Activated T-cell treated with anti-CD3 and anti-CD28 coated beads, Interleukin-2, amount 50 U/mL, for 48 hours (primary cell): ENCODE results near the gene SLC5A3.

ENCODE experiments used
- DNase-seq, 2 experiments: peaks; one replicate each; pipeline ENCODE4 v3.0.0-alpha.2; 2020

The SLC5A3 gene

DNA sequence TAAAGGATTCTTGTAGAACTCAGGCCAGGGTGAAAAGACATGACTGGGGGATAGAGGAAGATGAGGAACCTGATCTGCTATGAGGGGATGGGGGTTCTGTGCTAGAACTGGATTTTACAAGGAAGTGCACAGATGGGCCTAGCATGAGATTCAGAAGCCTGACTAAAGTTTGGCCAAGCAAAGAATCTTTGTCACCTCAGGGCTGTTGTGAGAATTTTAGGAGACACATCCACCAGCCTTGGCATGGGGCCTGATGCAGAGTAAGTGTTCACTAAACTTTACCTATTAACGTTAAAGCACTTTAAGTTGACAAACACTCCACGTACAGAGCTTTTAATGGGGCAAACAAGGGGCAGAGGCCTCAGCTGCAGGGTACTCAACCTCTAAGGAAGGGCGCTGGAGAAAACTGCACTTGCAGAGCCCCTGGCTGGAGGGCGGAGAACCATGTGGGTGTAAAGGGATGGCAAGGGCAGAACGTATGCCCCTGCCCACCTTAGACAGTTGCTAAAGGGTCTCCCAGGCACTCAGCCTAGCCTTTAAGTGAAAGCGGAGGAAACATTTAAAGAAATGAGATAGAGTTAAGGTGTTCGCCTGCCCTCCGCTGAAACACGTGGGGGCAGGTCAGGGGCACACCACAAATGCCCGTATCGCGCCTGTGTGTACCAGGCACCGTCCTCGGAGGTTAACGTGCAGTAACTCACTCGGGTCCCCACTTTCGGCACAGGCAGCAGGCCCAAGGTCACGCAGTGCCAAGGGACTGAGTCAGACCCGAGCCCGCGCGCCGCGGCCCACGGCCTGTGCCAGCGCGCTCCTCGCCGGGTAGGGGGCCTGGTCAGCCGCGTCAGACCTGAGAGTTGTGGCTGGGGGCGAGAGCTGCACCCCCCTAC is 990 bp upstream of the SLC5A3 start:
- no peak for DNase-seq

DNA sequence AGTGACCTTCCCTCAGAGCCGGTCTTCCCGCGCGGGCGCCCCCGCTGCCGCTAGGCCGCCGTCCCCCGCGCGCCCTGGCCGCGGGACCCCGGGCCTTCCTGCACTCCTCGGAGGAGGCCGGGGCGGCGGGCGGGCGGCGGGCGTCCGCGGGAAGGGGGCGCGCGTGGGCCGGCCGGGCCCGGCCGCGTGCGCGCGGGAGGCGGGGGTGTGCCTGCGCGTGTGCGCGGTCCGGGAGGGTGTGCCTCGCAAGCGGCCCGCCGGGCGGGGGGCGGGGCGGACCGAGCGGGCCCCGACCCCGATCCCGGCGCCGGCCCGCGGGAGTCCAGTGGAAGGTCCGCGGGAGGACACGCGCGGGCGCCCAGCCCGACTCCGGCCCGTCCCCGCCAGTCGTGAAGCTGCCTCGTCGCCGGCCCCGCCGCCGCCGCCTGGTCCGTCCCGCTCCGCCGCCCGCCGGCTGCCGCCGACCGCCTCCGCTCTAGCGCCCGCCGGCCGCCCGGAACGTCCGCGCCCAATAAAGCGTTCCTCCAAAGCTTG is 438 bp downstream of the SLC5A3 start:
- peak in 1 of 2 experiments; percentile 39 for DNase-seq

GRCh38 chr21:34074283-34075090 is 1.1 kb downstream of the SLC5A3 start:
- DNase-seq = peak; percentile 39 to 41

DNA sequence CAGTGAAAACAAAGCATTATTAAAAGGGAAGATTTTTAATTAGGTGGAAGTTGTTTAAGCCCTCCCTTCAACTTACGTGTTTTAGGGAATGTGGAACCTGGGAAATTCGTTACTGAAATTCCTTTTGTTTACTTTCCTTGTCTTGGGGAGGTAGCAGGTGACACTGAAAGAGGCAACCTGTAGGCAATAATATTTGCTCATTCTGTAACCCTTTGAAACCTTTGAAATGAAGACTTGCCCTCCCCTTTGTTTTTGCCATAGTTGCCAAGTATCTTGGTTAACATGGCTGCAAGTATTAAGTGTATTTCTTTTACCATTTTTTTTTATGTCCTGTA is 1.7 kb downstream of the SLC5A3 start:
- no peak for DNase-seq

DNA sequence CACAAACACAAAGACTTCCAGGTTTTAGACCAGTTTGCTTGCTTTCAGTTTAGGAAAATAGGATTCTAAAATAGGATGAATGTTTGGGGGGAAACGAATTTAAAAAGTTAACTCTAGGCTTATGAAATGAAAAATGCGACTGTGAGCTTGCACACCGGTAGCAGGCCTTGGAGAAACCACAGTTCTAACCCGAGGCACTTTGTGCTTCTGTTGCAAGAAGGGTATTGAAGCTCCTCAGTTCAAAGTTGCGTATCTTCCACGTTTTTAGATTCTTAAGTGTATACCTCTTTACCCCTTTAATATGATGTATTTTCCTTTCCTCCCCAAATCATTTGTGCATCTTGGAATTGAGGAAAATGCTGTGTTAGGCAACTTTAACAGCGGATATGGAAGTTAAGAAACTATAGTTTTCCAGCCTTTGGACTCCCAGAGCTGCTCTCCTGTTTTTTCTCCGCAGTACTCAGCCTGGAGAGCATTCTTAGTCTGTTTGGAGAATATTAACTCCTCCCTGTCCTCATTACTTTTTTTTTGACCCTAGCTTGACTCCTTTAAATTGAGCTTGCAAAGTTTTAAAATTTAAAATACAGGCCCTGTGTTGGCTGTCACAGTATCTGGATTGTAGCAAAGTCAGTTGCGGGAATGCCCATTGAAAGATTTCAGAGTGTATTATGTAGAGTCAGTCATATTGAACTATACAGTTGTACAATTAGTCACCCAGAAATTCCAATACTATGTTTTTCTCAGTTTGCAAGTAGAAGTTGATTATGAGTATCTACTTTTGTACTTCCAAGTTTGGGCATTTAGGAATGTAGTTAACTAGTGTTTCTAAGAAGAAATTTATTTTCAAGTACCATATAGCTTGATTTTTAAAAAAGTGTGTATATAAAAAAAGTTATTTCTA is 2.6 kb downstream of the SLC5A3 start:
- DNase-seq = no peak

- no peak for DNase-seq
These were observed 3.5 kb downstream of the SLC5A3 start for GRCh38 chr21:34076835-34077234.

GRCh38 chr21:34077888-34078287 is 4.5 kb downstream of the SLC5A3 start:
- DNase-seq = no peak

GRCh38 chr21:34078915-34079314 is 5.5 kb downstream of the SLC5A3 start:
- DNase-seq = no peak

GRCh38 chr21:34080710-34081109 is 7.3 kb downstream of the SLC5A3 start:
- DNase-seq = no peak

- DNase-seq = no peak
These were observed 9.4 kb downstream of the SLC5A3 start for GRCh38 chr21:34082769-34083168.

DNA sequence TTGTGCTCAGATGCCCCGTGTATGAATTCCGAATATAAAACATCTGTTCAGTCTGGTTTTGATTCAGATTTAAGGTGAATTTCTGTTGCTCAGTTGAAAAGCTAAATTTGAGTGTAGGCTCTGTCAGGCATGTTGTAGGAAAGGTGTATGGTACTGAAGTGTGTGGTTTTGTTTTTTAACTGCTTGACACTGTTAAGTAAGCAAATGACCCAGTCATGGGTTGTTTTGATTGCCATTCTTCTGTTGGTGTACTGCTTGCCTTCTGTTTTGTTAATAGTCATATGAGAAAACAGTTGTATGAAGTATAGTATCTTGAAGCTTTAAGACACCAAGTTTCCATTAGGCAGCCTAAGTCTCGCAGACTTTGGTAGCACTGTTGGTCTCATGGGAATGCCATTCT is 10.0 kb downstream of the SLC5A3 start:
- no peak for DNase-seq

DNA sequence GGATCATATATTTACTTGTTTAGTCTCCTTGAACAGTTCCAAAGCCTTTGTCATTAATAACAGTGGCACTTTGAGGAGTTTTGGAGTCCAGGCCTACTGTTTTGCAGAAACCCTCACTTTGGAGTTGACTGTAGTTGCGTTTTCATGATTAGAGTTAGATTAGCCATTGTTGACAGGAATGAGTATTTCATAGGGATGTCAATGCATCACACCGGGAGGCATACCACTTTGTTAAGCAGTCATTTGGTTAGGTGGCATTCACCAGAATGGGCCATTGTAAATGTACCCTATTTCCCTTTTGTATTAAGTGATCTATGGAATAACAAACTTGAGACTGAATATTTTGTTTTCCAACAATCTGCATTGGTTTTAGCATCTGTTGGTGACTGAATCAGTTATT is 11.8 kb downstream of the SLC5A3 start:
- no peak for DNase-seq

DNA sequence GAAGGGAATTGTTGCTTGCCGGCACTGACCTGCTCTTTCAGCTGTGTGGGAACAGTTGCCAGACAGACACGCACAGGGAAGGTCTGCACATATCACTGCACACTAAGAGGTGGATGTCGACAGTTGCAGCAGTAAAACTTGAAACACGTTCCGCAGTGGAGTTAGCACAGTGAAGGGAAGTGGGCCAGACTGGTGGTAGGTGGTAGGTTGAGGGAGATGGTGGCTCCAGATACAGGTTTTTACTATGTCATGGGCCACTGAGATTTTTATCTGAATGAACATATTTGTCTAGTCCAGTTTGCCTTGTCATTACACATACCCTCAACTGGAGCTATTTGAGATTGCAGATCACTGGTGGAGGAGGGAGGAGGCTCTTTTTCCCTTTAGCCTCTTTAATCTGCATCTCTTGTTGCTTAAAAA is 13.5 kb downstream of the SLC5A3 start:
- DNase-seq = no peak

DNA sequence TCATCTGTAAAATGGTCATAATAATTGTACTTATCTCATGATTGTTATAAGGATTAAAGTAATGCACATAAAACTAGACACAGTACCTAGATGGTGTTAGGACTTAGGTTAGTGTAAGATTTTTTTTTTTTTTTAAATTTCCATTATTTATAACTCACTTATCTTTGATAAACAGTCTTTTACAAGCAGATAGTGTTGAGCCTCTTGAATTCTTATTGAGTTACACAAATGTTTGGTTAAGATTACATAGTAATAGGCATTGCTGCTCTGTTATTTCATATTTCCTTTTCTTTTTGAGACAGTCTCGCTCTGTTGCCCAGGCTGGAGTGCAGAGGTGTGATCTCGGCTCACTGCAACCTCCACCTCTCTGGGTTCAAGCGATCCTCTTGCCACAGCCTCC is 15.4 kb downstream of the SLC5A3 start:
- DNase-seq = no peak

GRCh38 chr21:34091032-34091431 is 17.7 kb downstream of the SLC5A3 start:
- no peak for DNase-seq

- DNase-seq = no peak
These were observed 18.2 kb downstream of the SLC5A3 start for GRCh38 chr21:34091607-34092006.

- DNase-seq = no peak
These were observed 19.0 kb downstream of the SLC5A3 start for GRCh38 chr21:34092262-34092921.

DNA sequence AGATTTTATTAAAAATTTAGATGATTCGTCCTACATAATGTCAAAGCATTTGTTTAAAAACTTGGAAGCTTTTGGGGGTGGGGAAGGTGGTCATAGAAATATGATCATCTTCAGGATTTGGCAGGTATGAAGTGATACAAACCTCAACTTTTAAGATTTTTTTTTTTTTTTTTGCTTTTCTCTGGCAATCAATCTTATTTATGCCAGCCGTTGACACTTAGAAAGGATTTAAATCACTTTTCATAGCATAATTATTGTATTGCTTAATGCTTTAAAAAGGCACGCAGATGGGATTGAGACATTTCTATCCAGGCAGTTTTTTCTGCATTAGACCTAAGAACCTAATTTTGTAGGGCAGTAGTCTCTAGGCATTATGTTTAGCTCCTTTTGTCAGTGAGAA is 19.7 kb downstream of the SLC5A3 start:
- no peak for DNase-seq

DNA sequence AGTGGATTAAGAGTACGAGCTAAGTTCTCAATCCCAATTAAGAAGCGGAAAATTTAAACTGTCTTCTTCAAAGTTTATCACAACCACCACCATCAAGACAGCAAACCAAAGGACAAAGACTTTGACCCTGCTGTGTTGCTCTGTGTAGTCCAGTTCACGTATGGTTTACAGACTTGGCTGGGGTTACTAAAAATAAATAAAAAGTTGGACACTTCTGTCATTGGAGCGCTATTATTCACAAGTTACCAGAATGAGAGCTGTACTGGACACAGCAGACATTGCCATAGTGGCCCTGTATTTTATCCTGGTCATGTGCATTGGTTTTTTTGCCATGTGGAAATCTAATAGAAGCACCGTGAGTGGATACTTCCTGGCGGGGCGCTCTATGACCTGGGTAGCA is 21.6 kb downstream of the SLC5A3 start:
- no peak for DNase-seq

GRCh38 chr21:34097442-34097841 is 24.1 kb downstream of the SLC5A3 start:
- DNase-seq = no peak

GRCh38 chr21:34100337-34100736 is 27.0 kb downstream of the SLC5A3 start:
- DNase-seq = no peak

DNA sequence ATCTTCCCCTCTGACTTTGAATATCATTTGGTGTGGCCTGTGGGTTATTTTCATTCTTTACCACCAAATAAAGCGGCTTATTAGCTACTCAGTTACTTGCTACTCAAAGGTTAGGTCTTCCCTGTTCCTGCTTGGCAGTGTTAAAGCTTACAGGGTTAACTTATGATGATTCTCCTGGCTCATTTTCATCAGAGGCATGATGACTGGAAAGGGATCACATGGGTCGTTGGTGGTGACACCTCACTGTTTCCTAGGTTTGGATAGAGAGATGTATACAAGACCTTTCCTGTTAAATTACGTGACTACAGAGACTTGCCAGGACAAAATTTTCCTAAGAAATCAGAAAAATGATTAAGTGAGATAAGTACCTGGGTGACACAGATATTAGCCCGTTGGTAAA is 27.4 kb downstream of the SLC5A3 start:
- no peak for DNase-seq
